MM.1S (cell line): ENCODE data around the gene CFAP54.

Experiments
- DNase-seq: peaks from one replicate; pipeline ENCODE4 v3.0.0-alpha.2; 2015
- H2AFZ ChIP-seq: fragments of 300-600 bp; sonication (generic); 2 replicates; pipeline ENCODE4 v1.6.0; 2016; ENCODE audit warnings: antibody characterized with exemption, low read length
- H3F3A ChIP-seq: fragments of 300-600 bp; sonication (generic); 2 replicates; pipeline ENCODE4 v1.6.1; 2016; ENCODE audit warnings: mild to moderate bottlenecking, antibody characterized with exemption, low read length, moderate library complexity, mixed read lengths; ENCODE audit not compliant: insufficient read depth
- H3K27ac ChIP-seq: fragments of 300-600 bp; sonication (generic); 2 replicates; pipeline ENCODE4 v1.5.1; 2016; ENCODE audit warnings: mild to moderate bottlenecking, low read length
- H3K27me3 ChIP-seq: fragments of 300-600 bp; sonication (generic); replicated peaks from 2 replicates; pipeline ENCODE4 v1.6.0; 2016; ENCODE audit warnings: low read length; ENCODE audit not compliant: insufficient read depth
- H3K36me3 ChIP-seq: fragments of 300-600 bp; sonication (generic); replicated peaks from 2 replicates; pipeline ENCODE4 v1.6.1; 2016; ENCODE audit warnings: mild to moderate bottlenecking, low read length, mixed read lengths; ENCODE audit not compliant: insufficient read depth
- H3K4me1 ChIP-seq: fragments of 300-600 bp; sonication (generic); 2 replicates; pipeline ENCODE4 v1.6.1; 2016; ENCODE audit warnings: low read length, mixed read lengths
- H3K4me2 ChIP-seq: fragments of 300-600 bp; sonication (generic); 2 replicates; pipeline ENCODE4 v1.6.0; 2016; ENCODE audit warnings: low read depth, low read length
- H3K4me3 ChIP-seq: fragments of 300-600 bp; sonication (generic); 2 replicates; pipeline ENCODE4 v1.5.1; 2016; ENCODE audit warnings: low read length, mixed read lengths
- H3K79me2 ChIP-seq: fragments of 300-600 bp; sonication (generic); 2 replicates; pipeline ENCODE4 v1.6.1; 2016; ENCODE audit warnings: mixed run types, low read length, mixed read lengths
- H3K9ac ChIP-seq: fragments of 300-600 bp; sonication (generic); 2 replicates; pipeline ENCODE4 v1.6.1; 2016; ENCODE audit warnings: low read length, mixed read lengths
- H3K9me2 ChIP-seq: fragments of 300-600 bp; sonication (generic); replicated peaks from 2 replicates; pipeline ENCODE4 v1.6.1; 2016; ENCODE audit warnings: mild to moderate bottlenecking, low read length, mixed read lengths; ENCODE audit not compliant: insufficient read depth
- H3K9me3 ChIP-seq: fragments of 300-600 bp; sonication (generic); replicated peaks from 2 replicates; pipeline ENCODE4 v1.6.1; 2016; ENCODE audit warnings: mild to moderate bottlenecking, low read length, mixed read lengths; ENCODE audit not compliant: insufficient read depth
- H4K20me1 ChIP-seq: fragments of 300-600 bp; sonication (generic); 2 replicates; pipeline ENCODE4 v1.6.1; 2016; ENCODE audit warnings: mild to moderate bottlenecking, low read length, moderate library complexity, mixed read lengths; ENCODE audit not compliant: insufficient read depth
- CTCF ChIP-seq: fragments of 300-600 bp; sonication (generic); IDR thresholded peaks from 2 replicates; pipeline ENCODE4 v1.5.1; 2016; ENCODE audit warnings: antibody characterized with exemption, low read length, mixed read lengths
- EZH2 ChIP-seq: fragments of 300-600 bp; sonication (generic); optimal IDR thresholded peaks from 2 replicates; pipeline ENCODE3; 2017; ENCODE audit warnings: low read depth, mild to moderate bottlenecking, antibody characterized with exemption, low read length, mixed read lengths
- EZH2phosphoT487 ChIP-seq: fragments of 300-600 bp; sonication (generic); IDR thresholded peaks from 2 replicates; pipeline ENCODE4 v1.6.1; 2018; ENCODE audit warnings: antibody characterized with exemption, low read length

The CFAP54 gene

DNA sequence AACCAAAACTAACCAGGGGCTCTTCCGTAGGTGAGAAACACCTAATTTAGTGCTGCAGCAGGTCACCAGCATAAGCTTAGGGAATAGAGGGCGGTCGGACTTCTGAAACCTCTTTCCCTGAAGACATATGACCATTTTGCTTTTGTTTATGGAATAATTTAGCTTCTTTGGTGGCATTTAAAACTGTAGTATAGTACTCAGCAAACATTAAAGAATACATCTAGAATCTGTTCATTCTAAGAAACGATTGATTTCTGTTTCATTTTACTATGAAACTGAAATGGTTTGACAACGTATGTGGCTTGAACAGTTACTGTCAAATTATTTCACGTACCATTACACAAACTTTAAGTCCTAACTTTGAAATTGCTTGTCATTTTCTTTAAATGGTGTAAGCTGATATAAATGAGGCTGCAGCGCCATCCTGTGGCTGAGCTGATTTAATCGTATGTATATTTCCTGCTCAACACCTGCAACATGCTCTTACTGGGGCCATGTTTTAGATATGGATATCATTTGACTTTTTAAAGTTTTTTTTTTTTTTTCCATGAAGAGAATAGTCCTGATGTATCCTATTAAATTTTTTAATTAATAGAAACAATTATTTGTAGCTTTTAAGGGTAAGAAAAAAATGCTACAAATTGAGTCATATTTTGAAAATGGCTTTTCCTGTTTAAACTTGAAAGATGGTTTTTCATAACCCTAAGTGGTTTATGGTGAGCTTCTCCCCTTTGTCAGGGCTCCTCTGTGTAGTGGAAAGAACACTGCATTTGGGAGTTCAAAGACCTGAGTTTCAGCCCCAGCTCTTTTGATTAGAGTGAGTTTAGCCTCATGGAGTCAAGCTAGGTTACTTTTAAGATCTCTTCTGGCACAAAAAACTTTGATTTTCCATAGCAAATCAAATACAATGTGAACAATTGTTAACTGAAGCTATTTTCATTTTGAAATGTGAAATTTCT is 27.4 kb downstream of the CFAP54 start:
- TF ChIP-seq EZH2 (no peak), CTCF (peak; percentile 58)
- no peaks in the 10 kb centered on the region for H3K27me3 ChIP-seq
- peak overlapping the region; percentile 28; the same call in 1 of the 2 replicates for H3K9ac ChIP-seq
- peaks cover 13% of the 10 kb centered on the region; the same call in 1 of the 2 replicates for H3K4me1 ChIP-seq
- peak; percentile 85 for DNase-seq
- peak overlapping the region; percentile 20; the same call in 1 of the 2 replicates for H3K27ac ChIP-seq
- H3K9me2 ChIP-seq: no peaks in the 10 kb centered on the region
- H3F3A ChIP-seq: no peaks in the 10 kb centered on the region
- H3K4me2 ChIP-seq: peak overlapping the region; percentile 72
- no peaks in the 10 kb centered on the region for H3K79me2 ChIP-seq
- no peaks in the 10 kb centered on the region for H3K9me3 ChIP-seq
- H3K4me3 ChIP-seq: peak overlapping the region; percentile 24
- H3K36me3 ChIP-seq: no peaks in the 10 kb centered on the region
- no peaks in the 10 kb centered on the region for H4K20me1 ChIP-seq
- H2AFZ ChIP-seq: peak overlapping the region; percentile 68

GRCh38 chr12:96520767-96521166 is 31.4 kb downstream of the CFAP54 start:
- no peaks in the 10 kb centered on the region for H3K79me2 ChIP-seq

DNA sequence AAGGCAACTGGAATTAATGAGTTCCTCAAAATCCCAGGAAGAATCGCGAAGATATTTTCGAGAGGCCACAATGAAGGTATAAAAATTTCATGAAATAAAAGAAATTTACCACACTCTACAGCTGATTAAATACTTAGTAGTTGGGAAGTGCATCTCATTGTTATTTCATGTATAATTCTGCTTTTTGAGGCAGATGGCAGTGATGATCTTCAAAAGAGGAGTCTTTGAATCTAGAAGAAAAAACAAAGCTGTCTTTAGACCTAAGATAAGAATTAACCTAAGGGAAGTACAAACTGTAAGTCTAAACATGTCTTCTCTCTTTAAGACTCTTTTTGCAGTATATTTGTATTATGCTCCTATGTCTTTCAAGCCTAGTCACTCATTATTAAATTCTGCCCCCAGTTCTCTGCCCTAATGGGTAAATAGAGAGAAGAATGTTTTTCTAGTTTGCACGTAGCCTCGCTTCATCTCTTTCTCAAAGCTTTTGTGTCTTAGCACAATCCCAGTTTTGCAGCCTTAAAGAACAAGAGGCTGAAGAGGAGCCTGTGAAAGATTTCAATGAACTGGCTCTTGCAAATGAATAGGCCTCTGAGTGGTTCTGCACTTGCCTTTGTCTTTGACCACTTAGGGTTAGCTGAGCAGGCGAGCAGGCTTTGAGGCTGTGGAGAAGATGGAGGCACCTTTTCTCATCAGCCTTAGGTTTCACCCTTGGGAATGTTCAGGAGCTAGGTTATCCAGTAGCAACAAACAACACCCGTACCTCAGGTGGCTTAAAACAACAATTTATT is 32.7 kb downstream of the CFAP54 start:
- no peak for TF ChIP-seq EZH2

More at GRCh38 chr12:96520767-96521166, 31.4 kb downstream of the CFAP54 start:
- Histone ChIP-seq H3F3A (no peaks in the 10 kb centered on the region), H3K36me3 (no peaks in the 10 kb centered on the region; the same call in 1 of the 2 replicates), H3K9ac (no peak overlapping the region), H2AFZ (no peak overlapping the region), H3K4me2 (no peak overlapping the region), H3K9me2 (no peaks in the 10 kb centered on the region), H3K4me3 (no peak overlapping the region), H3K27me3 (no peaks in the 10 kb centered on the region), H3K27ac (no peak overlapping the region), H3K9me3 (no peaks in the 10 kb centered on the region), H3K4me1 (peaks cover 13% of the 10 kb centered on the region; the same call in 1 of the 2 replicates), H4K20me1 (no peaks in the 10 kb centered on the region)
- no peak for TF ChIP-seq CTCF
- no peak for TF ChIP-seq EZH2
- TF ChIP-seq EZH2phosphoT487: no peak
- DNase-seq: no peak

More for the DNA sequence above, 32.7 kb downstream of the CFAP54 start:
- Histone ChIP-seq H3K79me2 (no peaks in the 10 kb centered on the region), H3K4me3 (no peak overlapping the region), H3F3A (no peaks in the 10 kb centered on the region), H3K27me3 (no peaks in the 10 kb centered on the region), H4K20me1 (no peaks in the 10 kb centered on the region), H2AFZ (no peak overlapping the region), H3K9ac (no peak overlapping the region), H3K4me1 (peaks cover 5% of the 10 kb centered on the region; the same call in 1 of the 2 replicates), H3K36me3 (no peaks in the 10 kb centered on the region; the same call in 1 of the 2 replicates), H3K9me3 (no peaks in the 10 kb centered on the region), H3K9me2 (no peaks in the 10 kb centered on the region), H3K27ac (no peak overlapping the region), H3K4me2 (no peak overlapping the region)
- no peak for DNase-seq
